Measurements from ENCODE around the gene ADARB1.

ADARB1 gene

GRCh38 chr21:45109831-45110492 is 35.6 kb downstream of the ADARB1 start:
- TF ChIP-seq ZFP30 (CRISPR knock-in tag; IDR thresholded peaks at IDR 0.05): no peak
- TF ChIP-seq ZNF70 (CRISPR knock-in tag; IDR thresholded peaks at IDR 0.05): no peak
- TF ChIP-seq CSRNP3 (CRISPR knock-in tag; IDR thresholded peaks at IDR 0.05): no peak
- no peak for TF ChIP-seq BACH2 (CRISPR knock-in tag; IDR thresholded peaks at IDR 0.05; ENCODE audit: borderline replicate concordance)
- TF ChIP-seq ZC3H10 (CRISPR knock-in tag; IDR thresholded peaks at IDR 0.05): no peak
- TF ChIP-seq CSDC2 (CRISPR knock-in tag; IDR thresholded peaks at IDR 0.05): no peak
- TF ChIP-seq POU6F1 (CRISPR knock-in tag; IDR thresholded peaks at IDR 0.05; ENCODE audit: borderline replicate concordance, low read depth): no peak
- no peak for ATAC-seq

GRCh38 chr21:45110873-45111624 is 36.7 kb downstream of the ADARB1 start:
- no peak for ATAC-seq

GRCh38 chr21:45111703-45112102 is 37.3 kb downstream of the ADARB1 start:
- ATAC-seq: no peak
- TF ChIP-seq CREB5 (CRISPR knock-in tag; IDR thresholded peaks at IDR 0.05; ENCODE audit: low read depth): no peak
- no peak for TF ChIP-seq ZFP3 (CRISPR knock-in tag; IDR thresholded peaks at IDR 0.05)
- TF ChIP-seq ISL1 (CRISPR knock-in tag; IDR thresholded peaks at IDR 0.05): no peak
- no peak for TF ChIP-seq ESRRG (CRISPR knock-in tag; IDR thresholded peaks at IDR 0.05)
- no peak for TF ChIP-seq TCF4 (CRISPR knock-in tag; IDR thresholded peaks at IDR 0.05; ENCODE audit: borderline replicate concordance)
- no peak for TF ChIP-seq ZC3H10 (CRISPR knock-in tag; IDR thresholded peaks at IDR 0.05)
- no peak for TF ChIP-seq GLIS3 (CRISPR knock-in tag; IDR thresholded peaks at IDR 0.05)
- TF ChIP-seq PATZ1 (CRISPR knock-in tag; IDR thresholded peaks at IDR 0.05; ENCODE audit: borderline replicate concordance): no peak
- no peak for TF ChIP-seq BACH2 (CRISPR knock-in tag; IDR thresholded peaks at IDR 0.05; ENCODE audit: borderline replicate concordance)
- TF ChIP-seq TSHZ2 (CRISPR knock-in tag; IDR thresholded peaks at IDR 0.05): no peak
- TF ChIP-seq ARNTL (CRISPR knock-in tag; IDR thresholded peaks at IDR 0.05; ENCODE audit: borderline replicate concordance, low read depth): no peak
- no peak for TF ChIP-seq TOX (CRISPR knock-in tag; IDR thresholded peaks at IDR 0.05; ENCODE audit: borderline replicate concordance)
- no peak for TF ChIP-seq ZNF70 (CRISPR knock-in tag; IDR thresholded peaks at IDR 0.05)

More at GRCh38 chr21:45110873-45111624, 36.7 kb downstream of the ADARB1 start:
- TF ChIP-seq CSDC2 (CRISPR knock-in tag; IDR thresholded peaks at IDR 0.05): no peak
- TF ChIP-seq POU6F1 (CRISPR knock-in tag; IDR thresholded peaks at IDR 0.05; ENCODE audit: borderline replicate concordance, low read depth): no peak
- TF ChIP-seq PPARA (CRISPR knock-in tag; IDR thresholded peaks at IDR 0.05; ENCODE audit: borderline replicate concordance): no peak
- no peak for TF ChIP-seq SNAI2 (CRISPR knock-in tag; IDR thresholded peaks at IDR 0.05)
- TF ChIP-seq GLIS3 (CRISPR knock-in tag; IDR thresholded peaks at IDR 0.05): no peak
- TF ChIP-seq ARNTL (CRISPR knock-in tag; IDR thresholded peaks at IDR 0.05; ENCODE audit: borderline replicate concordance, low read depth): no peak
- TF ChIP-seq ZFP3 (CRISPR knock-in tag; IDR thresholded peaks at IDR 0.05): no peak
- TF ChIP-seq CREB5 (CRISPR knock-in tag; IDR thresholded peaks at IDR 0.05; ENCODE audit: low read depth): no peak
- no peak for TF ChIP-seq ZNF8 (CRISPR knock-in tag; IDR thresholded peaks at IDR 0.05)
- TF ChIP-seq RARB (CRISPR knock-in tag; IDR thresholded peaks at IDR 0.05): no peak
- TF ChIP-seq TCF4 (CRISPR knock-in tag; IDR thresholded peaks at IDR 0.05; ENCODE audit: borderline replicate concordance): no peak
- no peak for TF ChIP-seq ZNF565 (CRISPR knock-in tag; conservative IDR thresholded peaks at IDR 0.05; ENCODE audit: low read depth)
